Inflammatory macrophage treated with lipopolysaccharide for 4 hours (primary cell): ENCODE data around the gene SRD5A1.
A peak's percentile ranks its signal among the peaks of the same experiment; 100 is the strongest.

Source experiments
- DNase-seq: peaks from one replicate; pipeline ENCODE4 v3.0.0-alpha.2; 2020

The SRD5A1 gene

GRCh38 chr5:6686915-6687409, 53.7 kb downstream of the SRD5A1 start:
- no peak for DNase-seq

GRCh38 chr5:6687505-6687904, 54.3 kb downstream of the SRD5A1 start:
- no peak for DNase-seq

GRCh38 chr5:6692906-6693305, 59.7 kb downstream of the SRD5A1 start:
- no peak for DNase-seq

GRCh38 chr5:6698696-6699095, 65.5 kb downstream of the SRD5A1 start:
- no peak for DNase-seq

GRCh38 chr5:6699357-6699756, 66.1 kb downstream of the SRD5A1 start:
- DNase-seq = no peak

GRCh38 chr5:6700074-6700684, 66.9 kb downstream of the SRD5A1 start:
- no peak for DNase-seq

GRCh38 chr5:6700685-6701355, 67.6 kb downstream of the SRD5A1 start:
- DNase-seq = no peak

- no peak for DNase-seq
Observed at GRCh38 chr5:6701491-6701890, 68.3 kb downstream of the SRD5A1 start.

- DNase-seq = no peak
Observed at GRCh38 chr5:6702633-6703032, 69.4 kb downstream of the SRD5A1 start.

GRCh38 chr5:6703806-6704205, 70.6 kb downstream of the SRD5A1 start:
- DNase-seq = peak; percentile 51

GRCh38 chr5:6704361-6704851, 71.2 kb downstream of the SRD5A1 start:
- DNase-seq = peak; percentile 35

GRCh38 chr5:6705088-6705487, 71.8 kb downstream of the SRD5A1 start:
- peak; percentile 88 for DNase-seq

GRCh38 chr5:6705959-6706358, 72.7 kb downstream of the SRD5A1 start:
- no peak for DNase-seq

- no peak for DNase-seq
Observed at GRCh38 chr5:6707852-6708251, 74.6 kb downstream of the SRD5A1 start.

- DNase-seq = no peak
Observed at GRCh38 chr5:6708814-6709213, 75.6 kb downstream of the SRD5A1 start.

GRCh38 chr5:6710070-6710469, 76.8 kb downstream of the SRD5A1 start:
- no peak for DNase-seq

- no peak for DNase-seq
Observed at GRCh38 chr5:6710551-6711318, 77.5 kb downstream of the SRD5A1 start.

GRCh38 chr5:6711409-6712141, 78.3 kb downstream of the SRD5A1 start:
- no peak for DNase-seq

- peak; percentile 57 for DNase-seq
Observed at GRCh38 chr5:6712142-6712576, 78.9 kb downstream of the SRD5A1 start.

GRCh38 chr5:6712577-6713273, 79.5 kb downstream of the SRD5A1 start:
- DNase-seq = peak; percentile 97

GRCh38 chr5:6713274-6714225, 80.3 kb downstream of the SRD5A1 start, which contains the start of gene TENT4A:
Gene TENT4A (plus strand): TSS chr5:6713432. CDS start chr5:6713984, 552 bp downstream.
- peak; percentile 46 for DNase-seq
